K562 (cell line): ENCODE results near the gene PRR11. TPM values are rescaled to one million over a fixed set of nuclear protein-coding genes. Genes with fewer than 3 reads are reported as not detected.

Source experiments
- ARNT ChIP-seq, 2 experiments: fragments of 450-650 bp; IDR thresholded peaks; 2 replicates each; pipeline ENCODE4 v1.6.1; 2016; ENCODE audit warnings: mild to moderate bottlenecking in 1 of 2
- COPS2 ChIP-seq: fragments of 450-650 bp; conservative IDR thresholded peaks from 2 replicates; pipeline ENCODE4 v1.6.1; 2016; ENCODE audit warnings: mild to moderate bottlenecking, moderate library complexity
- DDX20 ChIP-seq: fragments of 450-650 bp; IDR thresholded peaks from 2 replicates; pipeline ENCODE4 v1.6.1; 2016; ENCODE audit warnings: missing genetic modification characterization, low read depth, mild to moderate bottlenecking, missing compliant biosample characterization, moderate library complexity
- EGR1 ChIP-seq: fragments of 450-650 bp; conservative IDR thresholded peaks from 2 replicates; pipeline ENCODE4 v1.6.1; 2017; ENCODE audit warnings: mild to moderate bottlenecking
- ETS1 ChIP-seq: conservative IDR thresholded peaks from 2 replicates; pipeline ENCODE4 v1.6.1; 2011; ENCODE audit warnings: low read depth, mild to moderate bottlenecking, low read length; ENCODE audit not compliant: control insufficient read depth
- HDAC2 ChIP-seq: fragments of 450-650 bp; IDR thresholded peaks from 2 replicates; pipeline ENCODE4 v1.6.1; 2016; ENCODE audit warnings: mild to moderate bottlenecking
- HMG20A ChIP-seq: fragments of 450-650 bp; formaldehyde crosslinking; conservative IDR thresholded peaks from 2 replicates; pipeline ENCODE4 v1.4.0; 2020; ENCODE audit warnings: mild to moderate bottlenecking, mixed read lengths
- KLF13 ChIP-seq: fragments of 450-650 bp; IDR thresholded peaks from 2 replicates; pipeline ENCODE4 v1.6.1; 2016; ENCODE audit warnings: missing genetic modification characterization, low read depth, mild to moderate bottlenecking, missing compliant biosample characterization, moderate library complexity, borderline replicate concordance
- MYNN ChIP-seq, 2 experiments: sonication (generic); formaldehyde crosslinking in 1 of 2; IDR thresholded peaks; 2 replicates each; pipeline versions ENCODE4 v1.5.0 to v1.6.1; 2016 to 2020; ENCODE audit warnings: antibody characterized with exemption in 1 of 2, missing genetic modification reagents in 1 of 2
- NR4A1 ChIP-seq, 2 experiments: fragments of 250-450 bp in 1 of 2; fragments of 450-650 bp in 1 of 2; sonication (Bioruptor Pico) in 1 of 2; IDR thresholded peaks; 2 replicates each; pipeline versions ENCODE4 v1.4.0 to v1.6.1; 2016 to 2020; ENCODE audit warnings: mild to moderate bottlenecking in 2 of 2, missing compliant biosample characterization in 1 of 2, missing genetic modification characterization in 1 of 2, moderate library complexity in 1 of 2
- RBM22 ChIP-seq: fragments of 200-400 bp; formaldehyde crosslinking; IDR thresholded peaks from 2 replicates; pipeline ENCODE4 v1.6.1; 2018; ENCODE audit warnings: low read length, low read depth; ENCODE audit not compliant: poor library complexity, severe bottlenecking
- SOX6 ChIP-seq: fragments of 450-650 bp; IDR thresholded peaks from 2 replicates; pipeline ENCODE4 v1.6.1; 2014; ENCODE audit warnings: mild to moderate bottlenecking
- TSC22D4 ChIP-seq: fragments of 450-650 bp; IDR thresholded peaks from 2 replicates; pipeline ENCODE4 v1.6.1; 2016; ENCODE audit warnings: missing genetic modification characterization, missing biosample characterization, control low read depth
- XRCC3 ChIP-seq: fragments of 450-650 bp; IDR thresholded peaks from 2 replicates; pipeline ENCODE4 v1.6.1; 2017; ENCODE audit warnings: mild to moderate bottlenecking, moderate library complexity
- ZFP1 ChIP-seq: fragments of 450-650 bp; formaldehyde crosslinking; IDR thresholded peaks from 2 replicates; pipeline ENCODE4 v1.4.0; 2020; ENCODE audit warnings: mild to moderate bottlenecking, mixed read lengths
- ZNF224 ChIP-seq: sonication (generic); formaldehyde crosslinking; IDR thresholded peaks from 2 replicates; pipeline ENCODE4 v1.8.0; 2022; ENCODE audit warnings: mild to moderate bottlenecking, missing genetic modification reagents
- ZNF23 ChIP-seq: fragments of 250-450 bp; sonication (Bioruptor Pico); IDR thresholded peaks from 2 replicates; pipeline ENCODE4 v1.4.0; 2020; ENCODE audit warnings: mild to moderate bottlenecking
- ZNF311 ChIP-seq: fragments of 250-450 bp; sonication (Bioruptor Pico); IDR thresholded peaks from 2 replicates; pipeline ENCODE4 v1.4.0; 2020; ENCODE audit warnings: mild to moderate bottlenecking, moderate library complexity
- ZNF436 ChIP-seq: fragments of 250-450, 450-650 bp; sonication (Bioruptor Pico); formaldehyde crosslinking; IDR thresholded peaks from 2 replicates; pipeline ENCODE4 v1.7.0; 2020; ENCODE audit warnings: mild to moderate bottlenecking
- polyA plus RNA-seq, 8 experiments: library from polyadenylated mRNA; depleted of rRNA in 4 of 8; stranded (reverse) in 5 of 8; unstranded in 3 of 8; fragments of >200 nt; fragmentation: Nextera tagmentation in 2 of 8; fragmentation: Illumina TruSeq in 1 of 8; extraction: Ambion mirVana in 2 of 8; extraction: Trizol in 1 of 8; gene quantifications; 2 replicates each; pipeline versions ENCODE4 v1.2.1 to v1.2.3, GENCODE V29; 2011 to 2014; ENCODE audit warnings: inconsistent platforms in 1 of 8, missing spikeins in 1 of 8
- total RNA-seq, 7 experiments: library from RNA; depleted of rRNA in 6 of 7; stranded (reverse); fragments of >200 nt in 6 of 7; fragmentation: Illumina TruSeq in 2 of 7; extraction: Trizol in 2 of 7; gene quantifications; 2 replicates each; pipeline versions ENCODE4 v1.2.1 to v1.2.3, GENCODE V29; 2011 to 2021; ENCODE audit warnings: low replicate concordance in 1 of 7
- TF ChIP-seq, protein P1 (sequence below): fragments of 450-650 bp; IDR thresholded peaks from 2 replicates; pipeline ENCODE4 v1.6.1; 2014; ENCODE audit warnings: low read depth, mild to moderate bottlenecking, moderate library complexity, borderline replicate concordance
- TF ChIP-seq, protein P2 (sequence below): sonication (generic); formaldehyde crosslinking; IDR thresholded peaks from 2 replicates; pipeline ENCODE4 v1.8.0; 2022; ENCODE audit warnings: mild to moderate bottlenecking, missing genetic modification reagents, borderline replicate concordance
- TF ChIP-seq, protein P3 (sequence below): fragments of 250-450 bp; sonication (Bioruptor Pico); IDR thresholded peaks from 2 replicates; pipeline ENCODE4 v1.4.0; 2020

PRR11 gene
- total and polyA plus RNA-seq, 9 of the 15 experiments (the other 6 are each of a cell fraction or from before 2014, with no cell fraction given): 13.3 to 75.2 (median 46.4) TPM

DNA sequence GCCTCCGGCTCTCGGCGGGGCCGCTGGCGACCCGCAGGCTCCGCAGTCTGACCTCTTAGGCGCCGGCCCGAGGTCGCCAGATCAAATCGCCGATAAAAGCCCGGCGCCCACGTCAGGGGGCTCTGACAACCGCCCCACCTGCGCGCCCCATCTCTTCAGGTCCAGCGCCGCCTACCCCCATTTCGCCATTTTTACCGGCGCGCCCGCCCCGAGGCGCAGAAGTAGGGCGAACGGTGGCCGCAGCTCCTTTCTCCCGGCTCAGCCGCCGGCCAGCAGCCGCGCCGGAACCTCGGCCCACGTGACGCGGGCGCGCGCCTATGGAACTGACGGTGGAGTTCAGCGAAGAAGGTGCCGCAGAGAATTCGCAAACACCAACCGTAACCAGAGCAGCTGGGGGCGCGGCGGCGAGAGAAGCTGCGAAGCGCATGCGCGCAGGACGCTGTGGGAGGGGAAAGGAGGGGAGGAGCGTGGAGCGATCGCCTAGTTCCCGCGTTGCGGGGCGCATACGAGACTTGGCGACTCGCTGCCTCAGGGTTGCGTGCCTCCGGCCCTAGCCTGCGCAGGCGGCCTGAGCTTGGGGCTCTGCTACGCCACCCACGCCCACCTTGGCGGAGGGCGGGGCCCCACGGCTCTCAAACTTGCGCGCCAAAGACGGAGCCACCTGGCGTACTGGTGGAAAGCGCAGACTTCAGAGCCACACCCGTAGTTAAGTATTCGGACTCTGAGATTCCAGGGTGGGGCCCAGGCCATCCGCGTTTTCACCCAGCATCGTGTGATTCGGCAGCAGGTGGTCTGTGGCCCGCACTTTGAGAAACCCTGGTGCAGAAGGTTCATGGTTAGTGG, 48.9 kb upstream of the PRR11 start, which contains the start of gene TRIM37 (continued):
- TF ChIP-seq, protein P1, sequence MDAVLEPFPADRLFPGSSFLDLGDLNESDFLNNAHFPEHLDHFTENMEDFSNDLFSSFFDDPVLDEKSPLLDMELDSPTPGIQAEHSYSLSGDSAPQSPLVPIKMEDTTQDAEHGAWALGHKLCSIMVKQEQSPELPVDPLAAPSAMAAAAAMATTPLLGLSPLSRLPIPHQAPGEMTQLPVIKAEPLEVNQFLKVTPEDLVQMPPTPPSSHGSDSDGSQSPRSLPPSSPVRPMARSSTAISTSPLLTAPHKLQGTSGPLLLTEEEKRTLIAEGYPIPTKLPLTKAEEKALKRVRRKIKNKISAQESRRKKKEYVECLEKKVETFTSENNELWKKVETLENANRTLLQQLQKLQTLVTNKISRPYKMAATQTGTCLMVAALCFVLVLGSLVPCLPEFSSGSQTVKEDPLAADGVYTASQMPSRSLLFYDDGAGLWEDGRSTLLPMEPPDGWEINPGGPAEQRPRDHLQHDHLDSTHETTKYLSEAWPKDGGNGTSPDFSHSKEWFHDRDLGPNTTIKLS: peak; percentile 88
- TF ChIP-seq ETS1: peak; percentile 33; the same call in 1 of the 2 replicates
- TF ChIP-seq, protein P2, sequence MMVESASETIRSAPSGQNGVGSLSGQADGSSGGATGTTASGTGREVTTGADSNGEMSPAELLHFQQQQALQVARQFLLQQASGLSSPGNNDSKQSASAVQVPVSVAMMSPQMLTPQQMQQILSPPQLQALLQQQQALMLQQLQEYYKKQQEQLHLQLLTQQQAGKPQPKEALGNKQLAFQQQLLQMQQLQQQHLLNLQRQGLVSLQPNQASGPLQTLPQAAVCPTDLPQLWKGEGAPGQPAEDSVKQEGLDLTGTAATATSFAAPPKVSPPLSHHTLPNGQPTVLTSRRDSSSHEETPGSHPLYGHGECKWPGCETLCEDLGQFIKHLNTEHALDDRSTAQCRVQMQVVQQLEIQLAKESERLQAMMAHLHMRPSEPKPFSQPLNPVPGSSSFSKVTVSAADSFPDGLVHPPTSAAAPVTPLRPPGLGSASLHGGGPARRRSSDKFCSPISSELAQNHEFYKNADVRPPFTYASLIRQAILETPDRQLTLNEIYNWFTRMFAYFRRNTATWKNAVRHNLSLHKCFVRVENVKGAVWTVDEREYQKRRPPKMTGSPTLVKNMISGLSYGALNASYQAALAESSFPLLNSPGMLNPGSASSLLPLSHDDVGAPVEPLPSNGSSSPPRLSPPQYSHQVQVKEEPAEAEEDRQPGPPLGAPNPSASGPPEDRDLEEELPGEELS: peak; percentile 91
- TF ChIP-seq ZNF23: no peak
- no peak for TF ChIP-seq ARNT (IDR thresholded peaks at IDR 0.05)
- TF ChIP-seq TSC22D4 (tag): no peak
- TF ChIP-seq ZNF311 (CRISPR knock-in tag): no peak
- TF ChIP-seq, protein P3, sequence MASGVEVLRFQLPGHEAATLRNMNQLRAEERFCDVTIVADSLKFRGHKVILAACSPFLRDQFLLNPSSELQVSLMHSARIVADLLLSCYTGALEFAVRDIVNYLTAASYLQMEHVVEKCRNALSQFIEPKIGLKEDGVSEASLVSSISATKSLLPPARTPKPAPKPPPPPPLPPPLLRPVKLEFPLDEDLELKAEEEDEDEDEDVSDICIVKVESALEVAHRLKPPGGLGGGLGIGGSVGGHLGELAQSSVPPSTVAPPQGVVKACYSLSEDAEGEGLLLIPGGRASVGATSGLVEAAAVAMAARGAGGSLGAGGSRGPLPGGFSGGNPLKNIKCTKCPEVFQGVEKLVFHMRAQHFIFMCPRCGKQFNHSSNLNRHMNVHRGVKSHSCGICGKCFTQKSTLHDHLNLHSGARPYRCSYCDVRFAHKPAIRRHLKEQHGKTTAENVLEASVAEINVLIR (CRISPR knock-in tag): no peak
- TF ChIP-seq KLF13 (tag): peak; percentile 96
- no peak for TF ChIP-seq ZNF436
- peak; percentile 51; the same call in 1 of the 2 replicates for TF ChIP-seq MYNN (IDR thresholded peaks at IDR 0.05)
- TF ChIP-seq MYNN (CRISPR knock-in tag; IDR thresholded peaks at IDR 0.05): no peak
- TF ChIP-seq EGR1: peak; percentile 97
- TF ChIP-seq XRCC3: no peak
- TF ChIP-seq COPS2: no peak
- TF ChIP-seq NR4A1 (CRISPR knock-in tag; IDR thresholded peaks at IDR 0.05): peak; percentile 42; the same call in 1 of the 2 replicates
- no peak for TF ChIP-seq NR4A1 (tag; IDR thresholded peaks at IDR 0.05)
- no peak for TF ChIP-seq HMG20A (CRISPR knock-in tag)
- peak; percentile 94 for TF ChIP-seq ZNF224 (CRISPR knock-in tag)
- peak; percentile 56; the same call in 1 of the 2 replicates for TF ChIP-seq HDAC2
- no peak for TF ChIP-seq ZFP1 (CRISPR knock-in tag)
- TF ChIP-seq SOX6: peak; percentile 40; the same call in 1 of the 2 replicates
- peak; percentile 97 for TF ChIP-seq RBM22
- TF ChIP-seq DDX20 (tag): no peak
